GM12874 (cell line): ENCODE measurements around the gene MTOR.

Experiments used
- CTCF ChIP-seq: IDR thresholded peaks from 2 replicates; pipeline ENCODE4 v1.5.1; 2011; ENCODE audit warnings: low read depth, mild to moderate bottlenecking, control low read depth, low read length, moderate library complexity; ENCODE audit not compliant: insufficient read depth

Gene MTOR

GRCh38 chr1:11138029-11138428, 124.3 kb downstream of the MTOR start:
- no peak for TF ChIP-seq CTCF

- no peak for TF ChIP-seq CTCF
These were observed 127.5 kb downstream of the MTOR start for GRCh38 chr1:11134898-11135266.

GRCh38 chr1:11134251-11134897, 128.0 kb downstream of the MTOR start:
- no peak for TF ChIP-seq CTCF

GRCh38 chr1:11132563-11133293, 129.6 kb downstream of the MTOR start:
- TF ChIP-seq CTCF = no peak

- TF ChIP-seq CTCF = no peak
These were observed 130.5 kb downstream of the MTOR start for GRCh38 chr1:11131816-11132215.

GRCh38 chr1:11130406-11130805, 131.9 kb downstream of the MTOR start:
- TF ChIP-seq CTCF = no peak

GRCh38 chr1:11129649-11130390, 132.5 kb downstream of the MTOR start:
- no peak for TF ChIP-seq CTCF
